Subcutaneous abdominal adipose tissue (tissue), 5 donors: ENCODE results near the gene OSM.

ENCODE experiments used
- H3K27ac ChIP-seq: one replicate; pipeline ENCODE4 v1.7.0; 2013; ENCODE audit warnings: low read depth, mild to moderate bottlenecking, inconsistent platforms, low read length, moderate library complexity
- H3K27me3 ChIP-seq, 5 donors: one replicate each; pipeline ENCODE4 v1.7.0; 2013; ENCODE audit warnings: low read length in 5 of 5, inconsistent platforms in 1 of 5; ENCODE audit not compliant: control insufficient read depth in 5 of 5, insufficient read depth in 4 of 5
- H3K36me3 ChIP-seq, 5 donors: one replicate each; pipeline ENCODE4 v1.7.0; 2013; ENCODE audit warnings: low read length in 5 of 5; ENCODE audit not compliant: control insufficient read depth in 5 of 5, insufficient read depth in 5 of 5
- H3K4me1 ChIP-seq, 5 donors: one replicate each; pipeline ENCODE4 v1.7.0; 2013; ENCODE audit warnings: low read length in 5 of 5, mild to moderate bottlenecking in 3 of 5, moderate library complexity in 1 of 5; ENCODE audit not compliant: control insufficient read depth in 5 of 5, insufficient read depth in 5 of 5
- H3K4me3 ChIP-seq, 5 donors: one replicate each; pipeline ENCODE4 v1.7.0; 2013; ENCODE audit warnings: low read length in 5 of 5, low read depth in 1 of 5
- H3K9ac ChIP-seq, 5 donors: one replicate each; pipeline ENCODE4 v1.7.0; 2013; ENCODE audit warnings: low read length in 5 of 5, mild to moderate bottlenecking in 4 of 5, moderate library complexity in 3 of 5
- H3K9me3 ChIP-seq, 5 donors: one replicate each; pipeline ENCODE4 v1.7.0; 2013; ENCODE audit warnings: low read length in 5 of 5; ENCODE audit not compliant: control insufficient read depth in 5 of 5
- donor health status: healthy.
- donor health status: healthy.
- donor health status: healthy.
- donor health status: healthy.
- donor health status: healthy.

Gene OSM

DNA sequence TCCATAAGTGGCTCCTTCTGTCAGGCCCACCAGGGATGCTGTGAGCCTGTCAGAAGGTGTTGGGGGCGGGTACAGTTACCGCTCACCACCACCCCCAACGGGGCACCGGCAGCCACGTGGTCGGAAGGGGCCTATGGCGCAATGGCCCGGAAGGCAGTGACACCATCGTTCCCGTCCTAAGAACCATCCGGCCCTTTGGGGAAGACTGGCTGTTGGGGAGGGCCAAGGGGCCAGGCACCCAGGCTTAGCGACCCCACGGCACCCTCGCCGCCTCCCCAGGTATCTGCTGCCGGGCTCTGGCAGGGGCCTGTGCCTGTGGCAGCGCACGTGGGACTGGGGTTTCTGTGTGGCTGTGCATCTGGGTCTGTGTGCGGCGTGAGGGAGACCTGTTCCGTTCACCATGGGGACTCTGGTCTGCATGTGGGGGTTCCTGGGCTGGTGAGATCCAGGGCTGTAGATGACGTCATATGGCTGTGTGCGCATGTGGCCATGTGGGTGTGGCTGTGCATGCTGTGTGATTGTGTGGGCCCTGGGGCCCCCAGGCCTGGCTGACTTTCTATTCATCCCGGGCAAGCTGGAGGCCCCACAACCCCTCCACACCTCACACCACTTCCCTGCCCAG is 717 bp downstream of the OSM start:
- Histone ChIP-seq H3K27ac (no peak overlapping the region), H3K9me3 (no peaks in the 10 kb centered on the region), H3K9ac (peak overlapping the region in 3 of 5 donors; percentile 55 to 62 (median 57)), H3K36me3 (no peaks in the 10 kb centered on the region), H3K4me1 (peaks cover 0 to 45% (median 7%) of the 10 kb centered on the region in 5 donors), H3K27me3 (peaks cover 0 to 7% (median 4%) of the 10 kb centered on the region in 5 donors), H3K4me3 (peak overlapping the region; percentile 8 to 62 (median 49))

DNA sequence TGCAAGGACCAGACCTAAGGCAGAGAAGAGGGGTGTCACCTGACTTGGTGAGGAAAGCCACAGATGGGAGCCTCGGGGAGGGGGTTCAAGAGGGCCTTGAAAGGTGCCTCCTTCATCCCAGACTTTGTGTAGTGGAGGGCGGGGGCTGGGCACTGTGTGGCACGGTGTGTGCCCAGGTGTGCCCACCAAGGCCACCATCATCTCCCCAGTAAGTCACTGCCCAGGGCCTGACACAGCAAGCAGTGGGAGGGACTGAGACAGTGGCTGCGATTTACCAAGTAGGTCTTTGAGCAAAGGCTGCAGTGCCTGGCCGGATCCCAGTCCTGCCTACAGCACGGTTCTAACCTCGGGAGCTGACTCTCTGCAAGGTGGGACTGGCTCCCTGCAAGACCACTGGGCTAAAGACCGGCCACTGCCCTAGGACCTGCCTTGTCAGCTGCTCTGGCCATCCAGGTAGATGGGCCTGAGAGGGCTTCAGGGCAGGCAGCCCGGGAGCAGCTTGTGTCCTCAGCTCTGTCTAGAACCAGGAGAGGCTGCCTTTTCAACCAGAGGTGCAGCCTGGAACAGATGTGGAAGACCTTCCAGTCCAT is 1.4 kb downstream of the OSM start:
- H3K9me3 ChIP-seq, result no peaks in the 10 kb centered on the region
- peaks cover 0 to 9% (median 4%) of the 10 kb centered on the region in 5 donors for H3K27me3 ChIP-seq
- peak overlapping the region in 1 of 5 donors; percentile 62 for H3K4me3 ChIP-seq
- no peaks in the 10 kb centered on the region for H3K36me3 ChIP-seq
- H3K4me1 ChIP-seq, result peaks cover 0 to 45% (median 7%) of the 10 kb centered on the region in 5 donors
- no peak overlapping the region for H3K27ac ChIP-seq
- no peak overlapping the region for H3K9ac ChIP-seq

DNA sequence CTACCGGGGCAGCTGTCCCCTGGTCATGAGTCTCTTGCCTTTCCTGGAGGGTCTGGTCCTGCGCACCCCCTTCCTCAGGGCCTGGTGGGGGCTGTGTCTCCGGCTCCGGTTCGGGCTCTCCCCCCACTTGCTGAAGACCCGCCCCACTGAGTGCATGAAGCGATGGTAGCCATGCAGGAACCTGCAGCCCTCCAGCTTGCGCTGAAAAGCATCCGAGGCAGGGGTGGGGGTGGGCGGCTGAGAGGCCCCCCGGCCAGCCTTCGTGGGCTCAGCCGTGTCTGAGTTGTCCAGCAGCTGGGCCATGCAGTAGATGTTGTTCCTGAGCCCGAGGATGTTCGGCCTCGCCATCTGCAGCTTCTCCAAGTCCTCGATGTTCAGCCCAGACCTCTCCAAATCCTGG is 2.8 kb downstream of the OSM start:
- H3K9me3 ChIP-seq, result no peaks in the 10 kb centered on the region
- H3K9ac ChIP-seq, result no peak overlapping the region
- H3K36me3 ChIP-seq, result no peaks in the 10 kb centered on the region
- H3K27me3 ChIP-seq, result peaks cover 0 to 9% (median 4%) of the 10 kb centered on the region in 5 donors
- H3K4me3 ChIP-seq, result no peak overlapping the region
- peaks cover 0 to 45% (median 7%) of the 10 kb centered on the region in 5 donors for H3K4me1 ChIP-seq
- H3K27ac ChIP-seq, result no peak overlapping the region

DNA sequence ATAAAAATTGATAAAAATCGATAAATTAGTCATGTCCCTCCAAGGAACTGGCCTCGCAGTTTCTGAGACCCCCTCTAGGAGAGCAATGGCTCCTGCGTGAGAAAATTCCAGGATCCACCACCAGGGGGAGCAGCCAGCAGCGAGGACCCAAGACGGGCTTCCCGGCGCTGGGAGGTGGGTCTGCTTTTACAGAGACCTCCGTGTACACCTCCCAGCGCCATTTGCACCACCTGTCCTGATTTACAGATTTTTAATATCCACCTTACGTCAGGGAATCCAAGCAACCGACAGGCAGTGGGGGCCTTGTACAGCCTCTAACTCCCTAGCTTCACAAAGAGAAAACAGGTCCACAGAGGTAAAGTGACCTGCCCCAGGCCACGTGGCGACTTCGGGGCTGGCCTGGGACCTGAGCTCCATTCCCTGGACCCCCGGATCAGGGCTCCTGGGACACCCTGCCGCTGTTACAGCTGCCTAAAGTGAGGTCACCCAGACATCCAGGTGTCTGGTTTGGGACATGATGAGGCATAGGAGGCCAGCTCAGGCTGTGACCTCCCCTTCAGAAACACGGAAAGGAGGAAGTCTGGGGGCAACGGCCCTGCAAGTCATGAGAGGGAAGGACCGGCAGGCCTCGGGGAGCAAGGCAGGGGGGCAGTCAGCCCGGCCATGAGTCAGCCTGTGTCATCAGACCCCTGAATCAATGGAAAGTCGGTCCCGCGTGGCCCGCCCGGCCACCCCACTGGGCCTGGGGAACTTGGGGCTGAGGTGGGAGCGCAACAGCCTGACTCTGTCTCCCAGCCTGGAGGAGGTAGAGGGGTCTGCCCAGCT is 3.5 kb downstream of the OSM start:
- Histone ChIP-seq H3K9ac (peak overlapping the region in 1 of 5 donors; percentile 25), H3K4me1 (peaks cover 0 to 43% (median 7%) of the 10 kb centered on the region in 5 donors), H3K27me3 (peaks cover 0 to 9% (median 4%) of the 10 kb centered on the region in 5 donors), H3K9me3 (no peaks in the 10 kb centered on the region), H3K36me3 (no peaks in the 10 kb centered on the region), H3K27ac (no peak overlapping the region), H3K4me3 (peak overlapping the region in 3 of 5 donors; percentile 32 to 48 (median 32))

DNA sequence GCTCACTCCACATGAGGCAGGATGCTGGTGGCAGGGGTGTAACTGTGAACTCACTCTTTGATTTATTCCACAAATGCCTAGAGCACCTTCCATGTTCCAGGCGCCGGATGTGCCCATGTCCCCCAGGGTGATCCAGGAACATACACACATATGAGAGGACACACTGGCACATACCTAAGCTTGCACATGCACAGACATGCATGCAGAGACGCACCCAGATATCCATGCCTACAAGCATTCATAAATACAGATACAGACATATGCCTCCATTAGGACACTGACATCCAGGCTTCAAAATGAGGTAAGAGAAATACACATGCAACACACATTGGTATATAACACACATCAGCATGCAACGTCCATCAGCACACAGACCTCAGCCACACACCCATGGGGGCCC is 4.5 kb downstream of the OSM start:
- H3K27ac ChIP-seq, result no peak overlapping the region
- H3K4me1 ChIP-seq, result peaks cover 0 to 34% (median 4%) of the 10 kb centered on the region in 5 donors
- peaks cover 0 to 9% (median 5%) of the 10 kb centered on the region in 5 donors for H3K27me3 ChIP-seq
- H3K36me3 ChIP-seq, result no peaks in the 10 kb centered on the region
- no peak overlapping the region for H3K4me3 ChIP-seq
- H3K9me3 ChIP-seq, result no peaks in the 10 kb centered on the region
- no peak overlapping the region for H3K9ac ChIP-seq

DNA sequence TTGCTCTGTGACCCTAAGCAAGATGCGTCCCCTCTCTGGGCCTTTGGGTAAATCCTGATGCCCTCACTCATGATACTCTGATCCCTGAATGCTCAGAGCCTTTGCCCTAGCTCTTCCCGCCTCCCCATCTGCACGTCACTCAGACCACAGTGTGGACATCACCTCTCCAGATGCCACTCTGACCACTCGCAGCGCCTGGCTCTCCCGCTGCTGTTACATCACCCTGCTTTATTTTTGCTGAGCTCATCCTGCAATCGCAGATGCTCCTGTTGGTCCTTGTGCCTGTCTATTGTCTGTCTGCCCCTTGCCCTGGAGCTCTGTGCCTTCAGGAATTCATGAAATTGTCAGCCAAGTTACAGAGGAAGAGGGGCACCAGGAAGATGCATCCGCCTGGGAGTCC is 5.5 kb downstream of the OSM start:
- H3K9me3 ChIP-seq, result no peaks in the 10 kb centered on the region
- peaks cover 0 to 31% (median 7%) of the 10 kb centered on the region in 5 donors for H3K4me1 ChIP-seq
- no peak overlapping the region for H3K9ac ChIP-seq
- H3K27ac ChIP-seq, result no peak overlapping the region
- no peak overlapping the region for H3K4me3 ChIP-seq
- H3K36me3 ChIP-seq, result no peaks in the 10 kb centered on the region
- H3K27me3 ChIP-seq, result peaks cover 0 to 12% (median 3%) of the 10 kb centered on the region in 5 donors

DNA sequence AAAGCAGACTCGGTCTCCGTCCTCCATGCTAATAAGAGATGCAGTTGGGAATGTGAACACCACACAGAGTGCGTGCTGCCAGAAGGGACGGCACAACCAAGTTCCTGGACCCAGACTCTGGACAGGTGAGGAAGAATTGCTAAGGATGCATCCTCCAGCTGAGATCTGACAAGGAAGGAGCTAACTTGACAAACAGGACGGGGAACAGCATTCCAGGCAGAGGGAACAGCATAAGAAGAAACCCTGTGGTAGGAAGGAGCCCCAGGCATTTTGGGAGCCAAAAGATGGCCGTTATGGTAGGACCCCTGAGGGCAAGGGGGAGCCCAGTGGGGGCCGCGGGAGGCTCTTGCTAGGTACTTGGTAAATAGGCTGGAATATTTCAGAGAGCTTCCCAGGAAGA is 6.0 kb downstream of the OSM start:
- Histone ChIP-seq H3K27ac (no peak overlapping the region), H3K9me3 (no peaks in the 10 kb centered on the region), H3K9ac (no peak overlapping the region), H3K36me3 (no peaks in the 10 kb centered on the region), H3K4me1 (peaks cover 0 to 31% (median 12%) of the 10 kb centered on the region in 5 donors), H3K27me3 (peaks cover 0 to 12% (median 3%) of the 10 kb centered on the region in 5 donors), H3K4me3 (no peak overlapping the region)

DNA sequence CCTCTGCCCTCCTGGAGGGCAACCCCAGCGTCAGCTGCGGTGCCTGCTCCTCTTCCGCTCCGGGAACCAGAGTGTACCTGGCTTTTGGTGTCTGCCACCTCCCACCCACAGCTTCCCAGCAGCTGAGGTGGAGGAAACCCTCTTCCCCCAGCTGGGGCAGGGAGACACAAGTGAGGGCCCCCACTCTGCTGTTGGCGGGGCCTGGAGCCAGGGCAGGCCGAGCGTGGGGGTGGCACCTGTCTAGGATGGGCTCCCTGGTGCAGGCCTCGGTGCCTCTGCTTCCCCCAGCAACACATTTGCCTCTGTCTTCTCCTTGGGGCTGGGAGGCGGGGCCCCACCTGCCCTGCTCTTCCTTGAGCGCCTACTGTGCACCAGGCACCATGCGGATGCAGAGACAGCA is 6.4 kb downstream of the OSM start:
- H3K9ac ChIP-seq, result no peak overlapping the region
- peaks cover 0 to 12% (median 3%) of the 10 kb centered on the region in 5 donors for H3K27me3 ChIP-seq
- H3K27ac ChIP-seq, result no peak overlapping the region
- H3K4me3 ChIP-seq, result no peak overlapping the region
- no peaks in the 10 kb centered on the region for H3K36me3 ChIP-seq
- H3K4me1 ChIP-seq, result peaks cover 0 to 27% (median 12%) of the 10 kb centered on the region in 5 donors
- H3K9me3 ChIP-seq, result no peaks in the 10 kb centered on the region

DNA sequence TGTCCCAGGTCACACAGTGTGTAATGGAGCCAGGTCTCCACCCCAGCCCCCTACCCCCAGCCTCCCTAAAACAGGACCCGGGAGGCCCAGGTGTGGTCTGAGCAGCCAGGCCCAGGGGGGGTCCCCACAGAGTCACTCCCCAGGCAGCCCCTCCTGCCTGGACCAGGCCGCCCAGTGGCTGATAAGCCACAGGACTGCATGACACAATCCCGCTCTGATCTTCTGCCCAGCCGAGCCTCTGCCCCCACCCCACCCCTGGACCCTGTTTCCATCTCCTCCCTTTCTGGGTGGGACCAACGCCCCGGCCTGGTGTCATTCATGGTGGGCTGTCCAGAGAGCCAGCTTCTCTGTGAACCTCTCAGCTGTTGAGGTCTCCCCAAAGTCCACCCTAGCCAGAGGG is 12.3 kb downstream of the OSM start:
- H3K9me3 ChIP-seq, result no peaks in the 10 kb centered on the region
- no peaks in the 10 kb centered on the region for H3K36me3 ChIP-seq
- no peak overlapping the region for H3K4me3 ChIP-seq
- H3K4me1 ChIP-seq, result peaks cover 6 to 28% (median 20%) of the 10 kb centered on the region in 5 donors
- H3K9ac ChIP-seq, result no peak overlapping the region
- no peak overlapping the region for H3K27ac ChIP-seq
- H3K27me3 ChIP-seq, result peaks cover 4 to 26% (median 8%) of the 10 kb centered on the region in 5 donors
